Kidney epithelial cell (primary cell): ENCODE measurements around the gene CD3E. TPM values are rescaled to one million over a fixed set of nuclear protein-coding genes. Genes with fewer than 3 reads are reported as not detected.

Source experiments
- DNase-seq: peaks from one replicate; pipeline ENCODE4 v3.0.0-alpha.2; 2010; ENCODE audit warnings: low read depth
- H3K27me3 ChIP-seq: 2 replicates; pipeline ENCODE4 v1.6.0; 2011; ENCODE audit warnings: low read length; ENCODE audit not compliant: control insufficient read depth, insufficient read depth
- H3K36me3 ChIP-seq: 2 replicates; pipeline ENCODE4 v1.5.1; 2011; ENCODE audit warnings: low read length; ENCODE audit not compliant: control insufficient read depth, insufficient read depth
- H3K4me3 ChIP-seq: 2 replicates; pipeline ENCODE4 v1.5.1; 2011; ENCODE audit warnings: low read depth, mild to moderate bottlenecking, control low read depth, low read length
- CTCF ChIP-seq: IDR thresholded peaks from 2 replicates; pipeline ENCODE4 v1.5.1; 2011; ENCODE audit warnings: mild to moderate bottlenecking, moderate library complexity, low read length, control low read depth, inconsistent platforms; ENCODE audit not compliant: insufficient read depth, poor library complexity, severe bottlenecking
- total RNA-seq: library from RNA; depleted of rRNA; stranded (reverse); fragments of >200 nt; gene quantifications from 2 replicates; pipeline ENCODE4 v1.2.3, GENCODE V29; 2015

Gene CD3E
- total RNA-seq, 1 donor from 2014 or later = not detected

GRCh38 chr11:118338637-118339061, 34.1 kb downstream of the CD3E start:
- DNase-seq = no peak

GRCh38 chr11:118339281-118339961, 34.9 kb downstream of the CD3E start:
- no peak for TF ChIP-seq CTCF
- Histone ChIP-seq H3K27me3 (peaks cover 5% of the 10 kb centered on the region), H3K4me3 (no peak overlapping the region), H3K36me3 (no peaks in the 10 kb centered on the region)
- no peak for DNase-seq

More at GRCh38 chr11:118338637-118339061, 34.1 kb downstream of the CD3E start:
- no peak overlapping the region for H3K4me3 ChIP-seq
- no peaks in the 10 kb centered on the region for H3K36me3 ChIP-seq
- H3K27me3 ChIP-seq = peaks cover 5% of the 10 kb centered on the region
- TF ChIP-seq CTCF = no peak

- H3K4me3 ChIP-seq = no peak overlapping the region
- peaks cover 5% of the 10 kb centered on the region for H3K27me3 ChIP-seq
- no peak for TF ChIP-seq CTCF
- H3K36me3 ChIP-seq = no peaks in the 10 kb centered on the region
- DNase-seq = no peak
Observed at GRCh38 chr11:118340449-118340848, 35.9 kb downstream of the CD3E start.

GRCh38 chr11:118341261-118341660, 36.7 kb downstream of the CD3E start:
- no peak for DNase-seq
- H3K27me3 ChIP-seq = peaks cover 5% of the 10 kb centered on the region
- no peak for TF ChIP-seq CTCF
- H3K4me3 ChIP-seq = no peak overlapping the region
- H3K36me3 ChIP-seq = no peaks in the 10 kb centered on the region

- DNase-seq = no peak
- peaks cover 5% of the 10 kb centered on the region for H3K27me3 ChIP-seq
Observed at GRCh38 chr11:118341815-118342489, 37.4 kb downstream of the CD3E start.

More at GRCh38 chr11:118341815-118342489, 37.4 kb downstream of the CD3E start:
- Histone ChIP-seq H3K36me3 (no peaks in the 10 kb centered on the region), H3K4me3 (no peak overlapping the region)
- no peak for TF ChIP-seq CTCF
